T1000 (cell line): Measurements from ENCODE around the gene PADI2.

ENCODE experiments used
- DNase-seq: peaks from one replicate; lab custom pipeline; 2025; ENCODE audit warnings: mixed read lengths; lab: John Stamatoyannopoulos, UW

PADI2 gene

DNA sequence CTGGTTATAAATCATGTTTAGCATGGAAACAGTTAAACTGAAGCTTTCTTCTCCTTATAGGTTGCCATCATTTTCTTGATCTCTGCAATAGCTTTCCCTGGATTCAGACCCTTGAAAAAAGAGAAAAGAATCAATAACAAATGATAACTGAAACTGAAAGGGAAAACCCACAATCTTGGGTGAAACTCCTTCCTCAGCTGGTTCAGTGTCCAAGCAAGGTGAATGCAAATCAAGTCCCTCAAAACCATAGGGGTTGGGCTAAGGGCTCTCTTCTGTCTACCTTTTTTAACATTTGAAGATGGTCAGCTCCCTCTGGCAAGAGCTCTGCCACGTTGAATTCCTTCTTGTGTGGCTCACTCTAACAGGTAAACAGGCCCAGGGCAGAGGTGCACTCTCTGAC, 100.4 kb downstream of the PADI2 start:
- DNase-seq, result no peak

DNA sequence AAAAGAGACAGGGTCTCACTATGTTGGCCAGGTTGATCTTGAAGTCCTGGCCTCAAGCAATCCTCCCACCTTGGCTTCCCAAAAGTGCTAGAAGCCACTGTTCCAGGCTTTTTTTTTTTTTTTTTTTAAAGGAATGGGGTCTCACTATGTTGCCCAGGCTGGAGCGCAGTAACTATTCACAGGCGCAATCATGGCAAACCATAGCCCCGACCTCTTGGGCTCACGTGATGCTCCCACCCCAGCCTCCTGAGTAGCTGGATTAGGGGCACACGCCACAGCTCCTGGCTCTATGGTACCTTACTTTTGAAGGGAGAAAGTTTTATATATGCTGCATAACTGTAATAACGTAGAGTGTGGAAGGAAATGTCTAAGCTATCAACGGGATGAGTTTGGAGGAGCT, 101.8 kb downstream of the PADI2 start:
- DNase-seq, result no peak
